GM21390 (cell line): ENCODE results near the gene PFAS.
"Not testable (repeated sequence)": the region's sequence is repeated elsewhere in the genome, so short reads cannot be mapped to it uniquely, and the experiment has no call there.

Source experiments
- ATAC-seq: cut with Tn5 transposase; IDR thresholded peaks from one replicate; pipeline ENCODE4 v1.9.1; 2021; ENCODE audit not compliant: unreplicated experiment

PFAS gene

GRCh38 chr17:8226536-8227237 lies 22.4 kb upstream of the PFAS start:
- ATAC-seq: no peak

- ATAC-seq: no peak
Observed at GRCh38 chr17:8227238-8227581, 21.9 kb upstream of the PFAS start.

- no peak for ATAC-seq
Observed at GRCh38 chr17:8231701-8232100, 17.4 kb upstream of the PFAS start.

- ATAC-seq: no peak
Observed at GRCh38 chr17:8234361-8235270, 14.5 kb upstream of the PFAS start.

- ATAC-seq: no peak
Observed at GRCh38 chr17:8235676-8236075, 13.4 kb upstream of the PFAS start.

- ATAC-seq: no peak
Observed at GRCh38 chr17:8237175-8237574, 11.9 kb upstream of the PFAS start.

GRCh38 chr17:8237886-8238285 lies 11.2 kb upstream of the PFAS start:
- ATAC-seq: no peak

- ATAC-seq: no peak
Observed at GRCh38 chr17:8243827-8244226, 5.3 kb upstream of the PFAS start.

- ATAC-seq: no peak
Observed at GRCh38 chr17:8244768-8245167, 4.3 kb upstream of the PFAS start.

- no peak for ATAC-seq
Observed at GRCh38 chr17:8249621-8250500, 772 bp downstream of the PFAS start.

- ATAC-seq: not testable (repeated sequence)
Observed at GRCh38 chr17:8251411-8251810, 2.3 kb downstream of the PFAS start.

- no peak for ATAC-seq
Observed at GRCh38 chr17:8253801-8254200, 4.7 kb downstream of the PFAS start.

- ATAC-seq: no peak
Observed at GRCh38 chr17:8254881-8255280, 5.8 kb downstream of the PFAS start.

GRCh38 chr17:8255499-8255898 lies 6.4 kb downstream of the PFAS start:
- ATAC-seq: no peak

GRCh38 chr17:8256291-8256690 lies 7.2 kb downstream of the PFAS start:
- ATAC-seq: no peak

GRCh38 chr17:8256691-8257090 lies 7.6 kb downstream of the PFAS start:
- ATAC-seq: no peak

- no peak for ATAC-seq
Observed at GRCh38 chr17:8257801-8258200, 8.7 kb downstream of the PFAS start.

- no peak for ATAC-seq
Observed at GRCh38 chr17:8264320-8264719, 15.2 kb downstream of the PFAS start.

GRCh38 chr17:8264836-8265542 lies 15.9 kb downstream of the PFAS start:
- no peak for ATAC-seq

- no peak for ATAC-seq
Observed at GRCh38 chr17:8266648-8267479, 17.8 kb downstream of the PFAS start.
